Panc1 (cell line): ENCODE measurements around the gene DNAAF3. TPM values are rescaled to one million over a fixed set of nuclear protein-coding genes. Genes with fewer than 3 reads are reported as not detected.

Experiments
- ATAC-seq: fragments of 200-7000 bp; cut with Tn5 transposase; 2 replicates; pipeline ENCODE4 v1.9.1; 2020; ENCODE audit warnings: mild to moderate bottlenecking, moderate library complexity
- BruUV-seq: library from RNA; stranded (reverse); fragments of 400-500 nt; replicated peaks from 2 replicates; lab custom pipeline; 2021; lab: Mats Ljungman, UMichigan
- CTCF ChIA-PET: fragments of 300-600 bp; sonication (Branson Sonifier 250); formaldehyde crosslinking; loops from one replicate; lab custom pipeline; 2022; ENCODE audit warnings: antibody characterized with exemption; lab: Charles Lee
- POLR2A ChIA-PET: fragments of 300-600 bp; sonication (Branson Sonifier 250); formaldehyde crosslinking; loops from one replicate; lab custom pipeline; 2022; ENCODE audit warnings: antibody characterized with exemption; lab: Charles Lee
- DNase-seq: peaks from one replicate; pipeline ENCODE4 v3.0.0-alpha.2; 2010; ENCODE audit warnings: low read depth, low spot score
- H3K27ac ChIP-seq: 2 replicates; pipeline ENCODE4 v1.5.1; 2011; ENCODE audit warnings: mild to moderate bottlenecking, low read length, inconsistent platforms
- H3K27me3 ChIP-seq: fragments of 200-500 bp; sonication (Bioruptor generic); 2 replicates; pipeline ENCODE4 v1.6.0; 2014; ENCODE audit warnings: low read length, inconsistent platforms; ENCODE audit not compliant: control insufficient read depth, insufficient read depth
- H3K36me3 ChIP-seq: fragments of 200-500 bp; sonication (Bioruptor generic); 2 replicates; pipeline ENCODE4 v1.5.1; 2014; ENCODE audit warnings: inconsistent platforms, mild to moderate bottlenecking, low read length, moderate library complexity; ENCODE audit not compliant: control insufficient read depth, insufficient read depth
- H3K4me1 ChIP-seq: 2 replicates; pipeline ENCODE4 v1.5.1; 2011; ENCODE audit warnings: inconsistent platforms, mild to moderate bottlenecking, low read length, moderate library complexity; ENCODE audit not compliant: control insufficient read depth, insufficient read depth
- H3K4me3 ChIP-seq, 2 experiments: 2 replicates each; pipeline ENCODE4 v1.5.1; 2011 to 2012; ENCODE audit warnings: low read depth in 2 of 2, low read length in 2 of 2, mild to moderate bottlenecking in 2 of 2, inconsistent platforms in 1 of 2, moderate library complexity in 1 of 2
- H3K9me3 ChIP-seq: fragments of 200-500 bp; sonication (Bioruptor generic); 2 replicates; pipeline ENCODE4 v1.5.1; 2014; ENCODE audit warnings: low read depth, mild to moderate bottlenecking, inconsistent platforms, low read length, moderate library complexity; ENCODE audit not compliant: control insufficient read depth, insufficient read depth
- POLR2AphosphoS5 ChIP-seq: IDR thresholded peaks from 2 replicates; pipeline ENCODE4 v1.6.1; 2012; ENCODE audit warnings: mild to moderate bottlenecking, low read depth, low read length, moderate library complexity
- REST ChIP-seq, 2 experiments: IDR thresholded peaks; 2 replicates each; pipeline ENCODE4 v1.6.1; 2011 to 2012; ENCODE audit warnings: low read depth in 2 of 2, control low read depth in 1 of 2, low read length in 1 of 2, mild to moderate bottlenecking in 1 of 2, moderate library complexity in 1 of 2; ENCODE audit not compliant: insufficient read depth in 1 of 2
- SIN3A ChIP-seq: IDR thresholded peaks from 2 replicates; pipeline ENCODE4 v1.6.1; 2012; ENCODE audit warnings: low read depth, mild to moderate bottlenecking, low read length, moderate library complexity, borderline replicate concordance; ENCODE audit not compliant: insufficient read depth
- TCF7L2 ChIP-seq: IDR thresholded peaks from 2 replicates; pipeline ENCODE4 v1.6.1; 2011; ENCODE audit warnings: mild to moderate bottlenecking, low read depth, low read length, inconsistent platforms
- in situ Hi-C: cut with HindIII; loops from 2 replicates; pipeline ENCODE4 v1.10.0; 2016; ENCODE audit warnings: low sequenced_read_pairs, low pct_unique_long_range_greater_than_20kb
- intact Hi-C: fragments of 100-400 bp; cut with micrococcal nuclease; formaldehyde crosslinking; loops from one replicate; pipeline ENCODE4 v1.10.0; 2022; ENCODE audit not compliant: unreplicated experiment
- total RNA-seq: library from RNA; stranded (reverse); gene quantifications from one replicate; pipeline ENCODE4 v1.2.1, GENCODE V29; 2021; ENCODE audit not compliant: unreplicated experiment
- TF ChIP-seq, protein P1 (sequence below): fragments of 450-650 bp; IDR thresholded peaks from 2 replicates; pipeline ENCODE4 v1.5.1; 2017; ENCODE audit warnings: mild to moderate bottlenecking

The DNAAF3 gene
- total RNA-seq, 1 experiment from 2014 or later = 12.4 TPM

GRCh38 chr19:55198651-55199050 lies 32.2 kb upstream of the DNAAF3 start:
- Histone ChIP-seq H3K9me3 (no peaks in the 10 kb centered on the region), H3K4me1 (no peaks in the 10 kb centered on the region), H3K36me3 (peaks cover 14% of the 10 kb centered on the region; the same call in 1 of the 2 replicates), H3K4me3 (no peak overlapping the region), H3K27ac (no peak overlapping the region), H3K27me3 (no peaks in the 10 kb centered on the region)
- intact Hi-C loops = no loop called here
- CTCF ChIA-PET = no interaction called here
- no TSS peak for BruUV-seq
- DNase-seq = no peak
- ATAC-seq = no peak
- POLR2A ChIA-PET = interaction anchor here (0.6 kb wide), 1 partner anchor 10 kb away, joined by 4 read pairs; the partner anchor contains the start of gene PTPRH
- in situ Hi-C loops = no loop called here
- no peak for TF ChIP-seq TCF7L2
- peak; percentile 80 to 87 for TF ChIP-seq REST (IDR thresholded peaks at IDR 0.05; ENCODE audit: insufficient read depth in 1 of 2, low read depth in 2 of 2, low read length in 1 of 2)
- no peak for TF ChIP-seq SIN3A

DNA sequence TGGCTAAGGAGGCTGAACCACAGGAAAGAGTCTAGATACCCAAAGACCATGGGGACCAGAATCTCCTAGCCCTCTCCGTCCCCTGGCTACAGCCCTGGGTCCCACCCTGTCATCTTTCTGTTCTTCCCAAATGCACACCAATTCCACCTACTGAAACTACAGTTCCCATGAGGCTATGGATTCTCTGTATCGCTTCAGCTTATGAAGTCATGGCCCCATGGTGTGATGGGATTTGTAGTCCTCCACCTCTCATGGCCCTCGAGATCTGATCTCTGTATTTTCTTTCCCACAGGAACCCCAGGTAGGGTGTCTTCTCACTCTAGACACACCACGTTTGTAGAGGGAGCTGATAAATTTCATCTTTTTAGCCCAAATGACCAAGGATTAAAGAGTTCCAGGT lies 31.1 kb upstream of the DNAAF3 start:
- no peak overlapping the region for H3K27ac ChIP-seq
- intact Hi-C loops = no loop called here
- POLR2A ChIA-PET = interaction anchor here (0.7 kb wide), 1 partner anchor 9 kb away, joined by 4 read pairs; no protein-coding TSS in a partner anchor
- H3K9me3 ChIP-seq = no peaks in the 10 kb centered on the region
- no peak for DNase-seq
- TF ChIP-seq REST (IDR thresholded peaks at IDR 0.05; ENCODE audit: insufficient read depth in 1 of 2, low read depth in 2 of 2, low read length in 1 of 2) (no peak), SIN3A (no peak), TCF7L2 (no peak), POLR2AphosphoS5 (no peak)
- TF ChIP-seq, protein P1, sequence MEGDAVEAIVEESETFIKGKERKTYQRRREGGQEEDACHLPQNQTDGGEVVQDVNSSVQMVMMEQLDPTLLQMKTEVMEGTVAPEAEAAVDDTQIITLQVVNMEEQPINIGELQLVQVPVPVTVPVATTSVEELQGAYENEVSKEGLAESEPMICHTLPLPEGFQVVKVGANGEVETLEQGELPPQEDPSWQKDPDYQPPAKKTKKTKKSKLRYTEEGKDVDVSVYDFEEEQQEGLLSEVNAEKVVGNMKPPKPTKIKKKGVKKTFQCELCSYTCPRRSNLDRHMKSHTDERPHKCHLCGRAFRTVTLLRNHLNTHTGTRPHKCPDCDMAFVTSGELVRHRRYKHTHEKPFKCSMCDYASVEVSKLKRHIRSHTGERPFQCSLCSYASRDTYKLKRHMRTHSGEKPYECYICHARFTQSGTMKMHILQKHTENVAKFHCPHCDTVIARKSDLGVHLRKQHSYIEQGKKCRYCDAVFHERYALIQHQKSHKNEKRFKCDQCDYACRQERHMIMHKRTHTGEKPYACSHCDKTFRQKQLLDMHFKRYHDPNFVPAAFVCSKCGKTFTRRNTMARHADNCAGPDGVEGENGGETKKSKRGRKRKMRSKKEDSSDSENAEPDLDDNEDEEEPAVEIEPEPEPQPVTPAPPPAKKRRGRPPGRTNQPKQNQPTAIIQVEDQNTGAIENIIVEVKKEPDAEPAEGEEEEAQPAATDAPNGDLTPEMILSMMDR = no peak
- CTCF ChIA-PET = no interaction called here
- no peaks in the 10 kb centered on the region for H3K4me1 ChIP-seq
- no peak overlapping the region for H3K4me3 ChIP-seq
- peak; percentile 75 for ATAC-seq
- in situ Hi-C loops = no loop called here
- H3K27me3 ChIP-seq = no peaks in the 10 kb centered on the region
- peaks cover 12% of the 10 kb centered on the region; the same call in 1 of the 2 replicates for H3K36me3 ChIP-seq
- BruUV-seq = no TSS peak
